ENCODE results near the gene RNPS1. TPM values are rescaled to one million over a fixed set of nuclear protein-coding genes. Genes with fewer than 3 reads are reported as not detected.

RNPS1 gene
- total and polyA plus RNA-seq, 2 of the 4 experiments (the other 2 are of a cell fraction) = 57.5 to 192 TPM

- no peak overlapping the region for H3K4me3 ChIP-seq (ENCODE audit: insufficient read depth, low read depth, low read length)
- no peak overlapping the region for H3K9ac ChIP-seq (ENCODE audit: low read depth, low read length)
- no peak overlapping the region for H4K8ac ChIP-seq (ENCODE audit: low read depth in 2 of 2, low read length in 2 of 2)
- no TSS peak for BruUV-seq (replicated peaks)
- ChIA-PET POLR2A (ENCODE audit: unreplicated experiment) (no interaction called here), CTCF (interaction anchor here (0.9 kb wide), 1 partner anchor 9 kb away, joined by 3 read pairs; no protein-coding TSS in a partner anchor)
- H3K9me1 ChIP-seq (ENCODE audit: insufficient read depth, low read length) = no peaks in the 10 kb centered on the region
- H4K91ac ChIP-seq (ENCODE audit: insufficient read depth, low read depth, low read length) = no peak overlapping the region
- no peak overlapping the region for H2BK120ac ChIP-seq (ENCODE audit: low read depth, low read length)
- no peak overlapping the region for H2BK20ac ChIP-seq (ENCODE audit: low read depth, low read length)
- H3K36me3 ChIP-seq (ENCODE audit: control insufficient read depth, insufficient read depth, low read length) = no peaks in the 10 kb centered on the region
- no peak overlapping the region for H3K23ac ChIP-seq (ENCODE audit: low read depth, low read length)
- no peak overlapping the region for H3K14ac ChIP-seq (replicated peaks; ENCODE audit: low read depth, low read length)
- no peak overlapping the region for H2AFZ ChIP-seq (replicated peaks; ENCODE audit: low read length, poor library complexity)
- H3K27ac ChIP-seq (ENCODE audit: insufficient read depth, low read length) = no peak overlapping the region
- H2BK5ac ChIP-seq (ENCODE audit: low read depth, low read length, poor library complexity, severe bottlenecking) = no peak overlapping the region
- H3K27me3 ChIP-seq (ENCODE audit: control insufficient read depth, insufficient read depth, low read length) = peaks cover 26% of the 10 kb centered on the region
- intact Hi-C loops (cut with micrococcal nuclease) (no loop called here), dilution Hi-C loops (cut with HindIII; ENCODE audit: low sequenced_read_pairs, unreplicated experiment) (no loop called here), in situ Hi-C loops (cut with MboI; ENCODE audit: low sequenced_read_pairs) (no loop called here)
- no peak overlapping the region for H3K18ac ChIP-seq (ENCODE audit: low read depth, low read length)
- H4K20me1 ChIP-seq (ENCODE audit: insufficient read depth, low read length) = no peaks in the 10 kb centered on the region
- no peak overlapping the region for H4K5ac ChIP-seq (ENCODE audit: low read depth, low read length)
- no peaks in the 10 kb centered on the region for H3K79me1 ChIP-seq (ENCODE audit: low read depth in 1 of 2, low read length in 2 of 2)
- ATAC-seq (ENCODE audit: low read depth) = no peak
- H2AK9ac ChIP-seq (replicated peaks; ENCODE audit: low read depth, low read length, poor library complexity) = no peak overlapping the region
- H3K9me3 ChIP-seq (ENCODE audit: control insufficient read depth, insufficient read depth, low read length) = no peaks in the 10 kb centered on the region
- H3K4ac ChIP-seq (ENCODE audit: low read depth, low read length) = no peak overlapping the region
- TF ChIP-seq RFX5 (IDR thresholded peaks at IDR 0.05; ENCODE audit: low read depth, low read length) = no peak
- TF ChIP-seq BHLHE40 (IDR thresholded peaks at IDR 0.05; ENCODE audit: low read depth, low read length) = no peak
- no peak for TF ChIP-seq RAD21 (IDR thresholded peaks at IDR 0.05; ENCODE audit: low read length)
- no peak for TF ChIP-seq USF2 (IDR thresholded peaks at IDR 0.05; ENCODE audit: low read depth, low read length)
- no peak for TF ChIP-seq FOS (IDR thresholded peaks at IDR 0.05; ENCODE audit: low read depth, low read length)
- no peak for TF ChIP-seq CHD1 (IDR thresholded peaks at IDR 0.05; ENCODE audit: low read depth, low read length)
- TF ChIP-seq SMC3 (IDR thresholded peaks at IDR 0.05; ENCODE audit: low read depth, low read length) = no peak
- no peak for TF ChIP-seq RCOR1 (IDR thresholded peaks at IDR 0.05; ENCODE audit: insufficient replicate concordance, low read length)
- TF ChIP-seq CTCF (conservative IDR thresholded peaks at IDR 0.05; ENCODE audit: low read depth, low read length) = no peak
- no peak for TF ChIP-seq MAZ (IDR thresholded peaks at IDR 0.05; ENCODE audit: borderline replicate concordance, low read depth, low read length)
- no peak for TF ChIP-seq NFE2L2 (IDR thresholded peaks at IDR 0.05; ENCODE audit: low read depth, low read length)
- TF ChIP-seq CEBPB (IDR thresholded peaks at IDR 0.05; ENCODE audit: low read depth, low read length) = no peak
- no peak for TF ChIP-seq ELK1 (IDR thresholded peaks at IDR 0.05; ENCODE audit: borderline replicate concordance, low read depth, low read length)
- TF ChIP-seq MXI1 (IDR thresholded peaks at IDR 0.05; ENCODE audit: borderline replicate concordance, low read depth, low read length) = no peak
- TF ChIP-seq MAFK (IDR thresholded peaks at IDR 0.05; ENCODE audit: low read depth, low read length) = no peak
- no peak for TF ChIP-seq POLR2A (IDR thresholded peaks at IDR 0.05; ENCODE audit: low read depth, low read length)
- H2BK15ac ChIP-seq (ENCODE audit: low read depth, low read length) = no peak overlapping the region
- no peak overlapping the region for H3K4me2 ChIP-seq (ENCODE audit: low read depth, low read length)
- no peak overlapping the region for H3K56ac ChIP-seq (ENCODE audit: extremely low read depth, insufficient read depth, low read length)
- no peak overlapping the region for H2AK5ac ChIP-seq (ENCODE audit: low read depth, low read length)
- no peak for DNase-seq
- H3K4me1 ChIP-seq (ENCODE audit: control insufficient read depth, insufficient read depth, low read length) = no peaks in the 10 kb centered on the region
- 70% methylated on average over 5 of the region's 17 CpGs; no CpG with 5 or more reads in 1 of the 2 experiments for WGBS, 2 experiments (ENCODE audit: extremely low coverage in 2 of 2, insufficient read length in 1 of 2)
Measured at GRCh38 chr16:2286550-2286949, 18.6 kb upstream of the RNPS1 start.

All from IMR-90 (cell line).